SK-N-SH (cell line): Measurements from ENCODE around the gene C16orf74. TPM values are rescaled to one million over a fixed set of nuclear protein-coding genes. Genes with fewer than 3 reads are reported as not detected.

Experiments used
- CTCF ChIA-PET: fragments of 300-600, 350-600 bp; formaldehyde crosslinking; extraction: SDS; loops from one replicate; lab custom pipeline; 2021; lab: Yijun Ruan, JAX
- POLR2A ChIA-PET: fragments of 350-600 bp; sonication (Branson Sonifier 250); formaldehyde crosslinking; extraction: SDS; loops from one replicate; lab custom pipeline; 2020; ENCODE audit warnings: antibody characterized with exemption, inconsistent platforms; lab: Yijun Ruan, JAX
- DNase-seq: peaks from one replicate; pipeline ENCODE4 v3.0.0; 2012
- H2AFZ ChIP-seq: fragments of 200-600 bp; sonication (generic); 2 replicates; pipeline ENCODE4 v1.8.1; 2016; ENCODE audit warnings: antibody characterized with exemption, mild to moderate bottlenecking, low read depth
- H3F3A ChIP-seq: fragments of 200-600 bp; sonication (generic); replicated peaks from 2 replicates; pipeline ENCODE3; 2016; ENCODE audit warnings: antibody characterized with exemption, mild to moderate bottlenecking; ENCODE audit not compliant: insufficient read depth
- H3K27ac ChIP-seq, 2 experiments: fragments of 200-500 bp in 1 of 2; fragments of 200-600 bp in 1 of 2; sonication (Bioruptor generic) in 1 of 2; sonication (generic), shearing (Covaris generic) in 1 of 2; 2 replicates each; pipeline versions ENCODE4 v1.5.1 to v1.6.1; 2014 to 2016; ENCODE audit warnings: low read depth in 2 of 2, inconsistent platforms in 1 of 2, low read length in 1 of 2, mild to moderate bottlenecking in 1 of 2, mixed read lengths in 1 of 2
- H3K27me3 ChIP-seq: fragments of 200-600 bp; sonication (generic), shearing (Covaris generic); 2 replicates; pipeline ENCODE4 v1.6.1; 2016; ENCODE audit warnings: mixed run types; ENCODE audit not compliant: insufficient read depth
- H3K36me3 ChIP-seq, 2 experiments: fragments of 200-500 bp in 1 of 2; fragments of 200-600 bp in 1 of 2; sonication (Bioruptor generic) in 1 of 2; sonication (generic) in 1 of 2; replicated peaks in 1 of 2; 2 replicates each; pipeline versions ENCODE3 to v1.5.1; 2014 to 2016; ENCODE audit warnings: low read length in 1 of 2, mild to moderate bottlenecking in 1 of 2; ENCODE audit not compliant: insufficient read depth in 2 of 2, control insufficient read depth in 1 of 2
- H3K4me1 ChIP-seq, 2 experiments: fragments of 200-500 bp in 1 of 2; fragments of 200-600 bp in 1 of 2; sonication (Bioruptor generic) in 1 of 2; sonication (generic), shearing (Covaris generic) in 1 of 2; 2 replicates each; pipeline versions ENCODE4 v1.5.1 to v1.6.1; 2014 to 2016; ENCODE audit warnings: low read depth in 1 of 2, low read length in 1 of 2, mixed run types in 1 of 2; ENCODE audit not compliant: insufficient read depth in 2 of 2, control insufficient read depth in 1 of 2
- H3K4me2 ChIP-seq: fragments of 200-600 bp; sonication (generic), shearing (Covaris generic); 2 replicates; pipeline ENCODE4 v1.6.1; 2017; ENCODE audit warnings: mixed run types
- H3K4me3 ChIP-seq, 2 experiments: fragments of 200-500 bp in 1 of 2; fragments of 200-600 bp in 1 of 2; sonication (Bioruptor generic) in 1 of 2; sonication (generic), shearing (Covaris generic) in 1 of 2; 2 replicates each; pipeline versions ENCODE4 v1.5.1 to v1.8.1; 2014 to 2016; ENCODE audit warnings: low read depth in 2 of 2, inconsistent platforms in 1 of 2, low read length in 1 of 2, mild to moderate bottlenecking in 1 of 2, mixed read lengths in 1 of 2, moderate library complexity in 1 of 2
- H3K79me2 ChIP-seq: fragments of 200-600 bp; sonication (generic); 2 replicates; pipeline ENCODE4 v1.8.1; 2017; ENCODE audit warnings: mild to moderate bottlenecking; ENCODE audit not compliant: insufficient read depth
- H3K9ac ChIP-seq: fragments of 200-600 bp; sonication (generic); 2 replicates; pipeline ENCODE4 v1.6.1; 2017; ENCODE audit warnings: mixed run types
- H3K9me2 ChIP-seq: fragments of 200-600 bp; sonication (generic); 2 replicates; pipeline ENCODE4 v1.6.1; 2017; ENCODE audit warnings: mixed run types
- H3K9me3 ChIP-seq: fragments of 200-600 bp; sonication (generic); 2 replicates; pipeline ENCODE4 v1.6.1; 2017; ENCODE audit warnings: mixed run types, mild to moderate bottlenecking, moderate library complexity
- H4K20me1 ChIP-seq: fragments of 200-600 bp; sonication (generic); 2 replicates; pipeline ENCODE4 v1.6.1; 2017; ENCODE audit warnings: mild to moderate bottlenecking, mixed run types; ENCODE audit not compliant: insufficient read depth
- EP300 ChIP-seq, 2 experiments: IDR thresholded peaks; 2 replicates each; pipeline versions ENCODE4 v1.4.0 to v1.6.1; 2012; ENCODE audit warnings: borderline replicate concordance in 1 of 2, low read depth in 1 of 2, low read length in 1 of 2
- JUND ChIP-seq: IDR thresholded peaks from 2 replicates; pipeline ENCODE4 v1.4.0; 2012
- MEF2A ChIP-seq: IDR thresholded peaks from 2 replicates; pipeline ENCODE4 v1.4.0; 2012; ENCODE audit warnings: low read depth, borderline replicate concordance
- NFIC ChIP-seq: IDR thresholded peaks from 2 replicates; pipeline ENCODE4 v1.4.0; 2012; ENCODE audit warnings: borderline replicate concordance
- RAD21 ChIP-seq: IDR thresholded peaks from 2 replicates; pipeline ENCODE4 v1.6.1; 2012; ENCODE audit warnings: mild to moderate bottlenecking, low read length
- RFX5 ChIP-seq: IDR thresholded peaks from 2 replicates; pipeline ENCODE4 v1.6.1; 2012; ENCODE audit warnings: mild to moderate bottlenecking, improper control_type of control experiment, low read length
- WGBS: methylation state at CpG from one replicate; pipeline ENCODE4 v1.1.6; 2017; ENCODE audit warnings: low lambda C conversion rate; 5-methylcytosine and 5-hydroxymethylcytosine counted together
- polyA plus RNA-seq, 3 experiments: library from polyadenylated mRNA; depleted of rRNA; stranded (reverse); fragments of >200 nt; gene quantifications; 2 replicates each; pipeline ENCODE4 v1.2.3, GENCODE V29; 2012
- small RNA-seq, 7 experiments: library from RNA; depleted of rRNA; stranded (forward); fragments of <200 nt; gene quantifications; one replicate each; pipeline ENCODE3, GENCODE V24; 2012
- TF ChIP-seq, protein P1 (sequence below): IDR thresholded peaks from 2 replicates; pipeline ENCODE4 v1.6.1; 2012; ENCODE audit warnings: mild to moderate bottlenecking, low read depth, low read length, moderate library complexity
- TF ChIP-seq, protein P2 (sequence below): fragments of 150-350 bp; IDR thresholded peaks from 2 replicates; pipeline ENCODE4 v1.6.1; 2016; ENCODE audit warnings: mild to moderate bottlenecking, low read depth, low read length

The C16orf74 gene
- polyA plus RNA-seq, 1 of the 3 experiments (the other 2 are of a cell fraction) = 27.2 TPM

DNA sequence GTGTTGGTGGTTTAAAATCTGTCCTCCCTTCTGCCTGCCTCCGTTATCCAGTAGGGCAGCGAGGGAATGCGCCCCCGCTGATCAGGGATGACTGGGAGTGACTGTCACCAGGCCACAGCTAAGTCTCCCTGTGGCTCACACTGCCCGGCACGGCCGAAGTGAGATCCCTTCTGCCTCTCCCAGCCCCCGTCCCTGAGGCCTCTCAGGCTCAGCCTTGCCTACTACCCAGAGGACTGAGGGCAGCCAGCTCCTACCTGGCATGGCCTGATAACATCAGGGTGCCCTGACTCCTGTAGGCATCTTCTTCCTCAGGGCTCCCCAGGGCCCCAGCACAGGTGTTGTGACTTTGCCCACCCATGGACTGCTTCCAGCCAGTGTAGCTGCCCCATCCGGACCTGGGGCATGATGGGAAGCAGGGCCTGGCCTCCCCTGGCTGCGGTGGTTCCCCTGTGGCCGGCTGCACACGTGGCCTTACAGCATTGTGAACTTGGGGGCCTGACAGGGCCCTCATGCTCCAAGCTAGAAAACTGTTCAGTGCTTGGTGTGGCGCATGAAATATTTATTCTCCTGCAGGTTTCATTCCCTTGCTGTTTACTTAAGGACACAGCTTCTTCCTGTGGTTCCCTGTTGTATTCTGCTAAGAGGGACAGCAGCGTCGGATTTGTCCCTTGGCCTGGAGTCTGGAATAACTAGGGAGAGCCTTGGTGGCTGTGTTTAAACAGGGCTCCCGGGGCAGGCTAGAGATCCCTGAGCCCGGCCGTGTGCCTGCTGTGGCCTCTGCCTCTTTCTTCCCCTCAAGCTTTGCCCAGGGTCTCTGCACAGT, 92.2 kb downstream of the C16orf74 start:
- no peak for DNase-seq
- peaks cover 0 to 41% of the 10 kb centered on the region in 2 experiments; a peak in 2 of 4 replicates for H3K4me1 ChIP-seq
- H3K9ac ChIP-seq = no peak overlapping the region
- H3K4me3 ChIP-seq = no peak overlapping the region
- WGBS = 98% methylated on average over 12 of the region's 18 CpGs
- H3K9me3 ChIP-seq = no peaks in the 10 kb centered on the region
- no peaks in the 10 kb centered on the region for H3K79me2 ChIP-seq
- no peak for TF ChIP-seq RFX5
- TF ChIP-seq MEF2A = no peak
- TF ChIP-seq, all 33 proteins: peak for 0
- no peaks in the 10 kb centered on the region for H3K9me2 ChIP-seq
- no peaks in the 10 kb centered on the region for H3K27me3 ChIP-seq
- ChIA-PET POLR2A (no interaction called here), CTCF (interaction anchor here (0.6 to 7.9 kb wide), 21 partner anchors 9 to 398 kb away, joined by 3 to 91 read pairs (median 4); partner anchors contain the start of gene GSE1)
- no peak overlapping the region for H3K4me2 ChIP-seq
- peaks cover 6% of the 10 kb centered on the region for H3F3A ChIP-seq
- peaks cover 13 to 89% of the 10 kb centered on the region in 2 experiments for H3K36me3 ChIP-seq
- H3K27ac ChIP-seq = peak overlapping the region in 1 of 2 experiments; percentile 53; a peak in 2 of 4 replicates
- no peak overlapping the region for H2AFZ ChIP-seq
- H4K20me1 ChIP-seq = peaks cover 21% of the 10 kb centered on the region

DNA sequence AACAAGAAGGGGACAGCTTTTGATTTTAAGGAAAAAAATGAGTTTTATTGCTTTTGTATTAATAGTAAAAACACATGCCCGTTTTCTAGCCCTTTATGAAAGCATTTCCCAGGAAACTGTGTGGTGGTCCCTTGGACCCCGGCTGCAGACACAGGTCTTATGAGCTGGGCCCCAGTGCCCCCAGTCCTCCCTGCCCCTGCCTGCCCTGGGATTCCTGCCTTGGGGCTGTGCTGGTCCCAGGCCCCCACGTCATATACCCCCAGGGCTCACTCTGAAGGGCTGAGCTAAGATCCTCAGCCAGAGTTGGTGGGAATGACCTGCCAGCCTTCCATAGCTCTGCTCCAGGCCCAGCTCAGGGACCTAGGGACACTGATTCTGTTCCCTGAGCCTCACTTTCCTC, 92.9 kb downstream of the C16orf74 start:
- POLR2A ChIA-PET = no interaction called here
- no peaks in the 10 kb centered on the region for H3K9me2 ChIP-seq
- H4K20me1 ChIP-seq = peaks cover 25% of the 10 kb centered on the region
- peaks cover 7 to 83% of the 10 kb centered on the region in 2 experiments for H3K36me3 ChIP-seq
- H3K4me2 ChIP-seq = no peak overlapping the region
- H3K4me3 ChIP-seq = no peak overlapping the region
- DNase-seq = no peak
- peaks cover 5 to 40% of the 10 kb centered on the region in 2 experiments; a peak in 3 of 4 replicates for H3K4me1 ChIP-seq
- H3K79me2 ChIP-seq = peaks cover 3% of the 10 kb centered on the region; the same call in 1 of the 2 replicates
- WGBS = 88% methylated on average over 3 of the region's 3 CpGs
- H3K9me3 ChIP-seq = no peaks in the 10 kb centered on the region
- TF ChIP-seq JUND (no peak), MEF2A (no peak), NFIC (no peak), EP300 (IDR thresholded peaks at IDR 0.05; ENCODE audit: borderline replicate concordance in 1 of 2, low read depth in 1 of 2, low read length in 1 of 2) (no peak), RAD21 (no peak)
- TF ChIP-seq, protein P1, sequence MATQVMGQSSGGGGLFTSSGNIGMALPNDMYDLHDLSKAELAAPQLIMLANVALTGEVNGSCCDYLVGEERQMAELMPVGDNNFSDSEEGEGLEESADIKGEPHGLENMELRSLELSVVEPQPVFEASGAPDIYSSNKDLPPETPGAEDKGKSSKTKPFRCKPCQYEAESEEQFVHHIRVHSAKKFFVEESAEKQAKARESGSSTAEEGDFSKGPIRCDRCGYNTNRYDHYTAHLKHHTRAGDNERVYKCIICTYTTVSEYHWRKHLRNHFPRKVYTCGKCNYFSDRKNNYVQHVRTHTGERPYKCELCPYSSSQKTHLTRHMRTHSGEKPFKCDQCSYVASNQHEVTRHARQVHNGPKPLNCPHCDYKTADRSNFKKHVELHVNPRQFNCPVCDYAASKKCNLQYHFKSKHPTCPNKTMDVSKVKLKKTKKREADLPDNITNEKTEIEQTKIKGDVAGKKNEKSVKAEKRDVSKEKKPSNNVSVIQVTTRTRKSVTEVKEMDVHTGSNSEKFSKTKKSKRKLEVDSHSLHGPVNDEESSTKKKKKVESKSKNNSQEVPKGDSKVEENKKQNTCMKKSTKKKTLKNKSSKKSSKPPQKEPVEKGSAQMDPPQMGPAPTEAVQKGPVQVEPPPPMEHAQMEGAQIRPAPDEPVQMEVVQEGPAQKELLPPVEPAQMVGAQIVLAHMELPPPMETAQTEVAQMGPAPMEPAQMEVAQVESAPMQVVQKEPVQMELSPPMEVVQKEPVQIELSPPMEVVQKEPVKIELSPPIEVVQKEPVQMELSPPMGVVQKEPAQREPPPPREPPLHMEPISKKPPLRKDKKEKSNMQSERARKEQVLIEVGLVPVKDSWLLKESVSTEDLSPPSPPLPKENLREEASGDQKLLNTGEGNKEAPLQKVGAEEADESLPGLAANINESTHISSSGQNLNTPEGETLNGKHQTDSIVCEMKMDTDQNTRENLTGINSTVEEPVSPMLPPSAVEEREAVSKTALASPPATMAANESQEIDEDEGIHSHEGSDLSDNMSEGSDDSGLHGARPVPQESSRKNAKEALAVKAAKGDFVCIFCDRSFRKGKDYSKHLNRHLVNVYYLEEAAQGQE = no peak
- TF ChIP-seq, protein P2, sequence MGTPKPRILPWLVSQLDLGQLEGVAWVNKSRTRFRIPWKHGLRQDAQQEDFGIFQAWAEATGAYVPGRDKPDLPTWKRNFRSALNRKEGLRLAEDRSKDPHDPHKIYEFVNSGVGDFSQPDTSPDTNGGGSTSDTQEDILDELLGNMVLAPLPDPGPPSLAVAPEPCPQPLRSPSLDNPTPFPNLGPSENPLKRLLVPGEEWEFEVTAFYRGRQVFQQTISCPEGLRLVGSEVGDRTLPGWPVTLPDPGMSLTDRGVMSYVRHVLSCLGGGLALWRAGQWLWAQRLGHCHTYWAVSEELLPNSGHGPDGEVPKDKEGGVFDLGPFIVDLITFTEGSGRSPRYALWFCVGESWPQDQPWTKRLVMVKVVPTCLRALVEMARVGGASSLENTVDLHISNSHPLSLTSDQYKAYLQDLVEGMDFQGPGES = no peak
- TF ChIP-seq, all 33 proteins: peak for 0
- Histone ChIP-seq H3K9ac (no peak overlapping the region), H3K27me3 (no peaks in the 10 kb centered on the region), H2AFZ (no peak overlapping the region), H3K27ac (peak overlapping the region in 1 of 2 experiments; percentile 40; a peak in 1 of 4 replicates), H3F3A (peaks cover 7% of the 10 kb centered on the region)
- CTCF ChIA-PET = interaction anchor here (0.7 to 7.9 kb wide), 9 partner anchors 18 to 230 kb away, joined by 3 to 91 read pairs (median 8); partner anchors contain the start of gene GINS2

Small RNA genes within 50 kb of the gene (small RNA-seq; reads per million reads assigned to genes)
- gene RN7SL381P (0 reads per million in 7 experiments), gene RNU1-103P (0 reads per million in 7 experiments)

Other genes with a start within 250 kb of the C16orf74 start
- gene GSE1, start 137.8 kb downstream of the C16orf74 start, polyA plus RNA-seq (2012; rRNA removed) = 22.7 and 26.5 TPM in 2 replicates
- 8.4 and 9.0 TPM in 2 replicates for gene GINS2, start 62.1 kb downstream of the C16orf74 start, polyA plus RNA-seq (2012; rRNA removed)
- 45.9 and 52.9 TPM in 2 replicates for gene EMC8, start 48.4 kb upstream of the C16orf74 start, polyA plus RNA-seq (2012; rRNA removed)
- 1,138 and 1,294 TPM in 2 replicates for gene COX4I1, start 48.6 kb upstream of the C16orf74 start, polyA plus RNA-seq (2012; rRNA removed)
- gene IRF8, start 148.1 kb upstream of the C16orf74 start, polyA plus RNA-seq (2012; rRNA removed) = not detected in 2 replicates